ENCODE data around the gene KCP.

Gene KCP

DNA sequence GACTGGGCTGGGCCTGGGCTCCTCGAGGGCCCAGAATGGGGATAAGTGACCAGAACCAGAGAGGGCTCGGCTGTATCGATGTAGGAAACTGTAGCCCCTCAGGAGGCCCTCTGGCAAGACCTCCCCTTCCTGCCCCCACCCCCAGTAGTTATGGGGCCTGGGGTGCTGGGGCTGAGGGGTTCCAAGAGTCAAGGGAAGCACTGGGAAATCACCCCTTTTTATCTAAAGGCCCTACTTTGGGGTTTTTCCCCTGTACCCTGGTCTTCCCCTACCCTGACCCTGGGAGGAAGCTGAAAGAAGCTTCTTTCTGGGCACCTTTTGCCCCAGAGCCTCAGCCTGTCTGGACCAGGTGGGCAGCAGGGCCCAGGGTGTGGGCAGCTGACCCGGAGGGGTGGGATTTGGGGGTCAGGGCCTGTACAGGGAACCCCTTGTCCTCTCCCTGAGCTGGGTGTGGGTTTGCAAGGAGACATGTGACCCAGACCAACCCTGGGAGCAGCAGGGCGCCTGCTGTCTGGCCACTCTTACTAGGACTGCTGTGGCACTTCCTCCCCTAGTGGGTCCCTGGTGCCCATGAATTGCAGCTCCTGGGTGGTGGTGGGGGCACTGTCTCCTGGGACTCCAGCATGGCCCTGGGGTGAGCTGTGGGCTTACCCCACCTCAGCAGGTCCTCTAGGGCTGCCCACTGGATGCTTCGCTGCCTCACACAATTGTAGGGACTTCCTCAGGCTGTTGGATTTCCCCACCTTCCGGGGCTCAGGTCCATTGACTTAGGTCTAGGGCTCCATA lies 28.8 kb upstream of the KCP start:
- no peak for DNase-seq (ENCODE audit: low read depth, low spot score)

DNA sequence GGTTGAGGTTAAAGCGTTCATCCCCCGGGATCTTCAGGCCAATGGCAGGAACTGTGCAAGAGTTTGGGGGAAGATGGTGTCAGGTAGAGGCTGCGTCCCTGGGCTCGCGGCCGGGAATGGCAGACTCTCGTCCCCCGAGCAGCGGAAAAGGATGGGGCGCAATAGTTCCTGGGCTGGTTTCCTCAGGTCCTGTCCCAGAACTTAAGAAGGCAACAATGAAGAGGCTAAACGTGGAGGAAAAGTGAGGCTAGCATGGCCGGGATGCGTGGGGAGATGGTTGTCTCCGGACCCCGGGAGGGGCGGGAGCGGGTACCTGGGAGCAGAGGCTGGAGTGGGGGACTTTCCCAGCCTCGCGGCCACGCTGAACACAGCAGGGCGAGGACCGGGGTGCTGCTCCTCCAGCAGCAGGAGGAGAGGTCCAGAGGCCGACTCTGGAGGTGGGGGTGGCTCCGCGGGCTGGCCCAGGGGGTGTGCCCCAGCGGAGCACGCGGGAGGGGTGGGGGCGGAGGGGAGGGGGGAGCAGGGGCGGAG lies 28.1 kb upstream of the KCP start:
- no peak for DNase-seq (ENCODE audit: low read depth, low spot score)

DNA sequence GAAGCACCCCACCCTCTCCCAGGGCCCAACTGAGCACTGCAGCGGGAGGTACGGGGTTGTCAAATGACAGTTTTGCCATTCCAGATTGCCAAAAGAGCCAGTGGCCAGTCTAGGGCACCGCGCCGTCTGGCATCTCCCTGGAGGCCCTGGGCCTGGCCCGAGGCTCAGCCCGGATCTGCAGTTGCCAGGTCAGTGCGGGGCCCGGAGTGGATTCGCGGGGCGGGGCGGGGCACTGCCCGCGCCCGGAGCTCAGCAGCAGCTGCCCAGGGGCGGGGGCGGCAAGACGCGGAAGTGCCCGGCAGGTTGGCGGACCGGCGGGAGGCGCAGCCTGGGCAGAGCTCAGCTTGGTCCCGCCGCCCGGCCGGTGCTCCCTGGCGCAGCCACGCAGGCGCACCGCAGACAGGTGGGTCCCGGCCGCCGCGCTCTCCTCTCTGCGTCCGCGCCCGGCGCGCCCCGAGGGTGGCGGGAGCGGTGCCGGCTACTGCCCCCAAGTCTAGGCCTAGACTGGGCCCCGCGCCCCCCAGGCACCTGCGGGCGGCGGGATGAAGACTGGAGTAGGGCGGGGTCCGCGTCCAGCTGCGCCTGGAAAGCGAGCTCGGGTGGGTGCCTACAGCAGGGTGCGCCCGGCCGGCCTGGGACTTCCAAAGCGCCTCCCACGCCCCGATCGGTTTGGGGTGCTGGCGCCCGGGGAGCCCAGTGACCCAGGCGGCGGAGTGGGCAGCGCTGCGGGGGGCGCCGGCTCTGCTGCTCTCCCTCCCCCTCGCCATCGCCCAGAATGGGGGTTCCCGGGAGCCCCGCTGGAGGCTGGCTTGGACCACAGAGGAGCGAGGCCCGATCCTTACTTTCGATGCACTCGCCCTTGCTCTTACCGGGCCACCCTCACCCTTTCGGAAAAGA lies 27.4 kb upstream of the KCP start, which contains the start of gene IRF5:
TSS of gene IRF5 (plus strand) at position 281 of the 897 bp plus-strand sequence. CDS start 4,155 bp downstream, outside the sequence.
- DNase-seq (ENCODE audit: low read depth, low spot score) = no peak

DNA sequence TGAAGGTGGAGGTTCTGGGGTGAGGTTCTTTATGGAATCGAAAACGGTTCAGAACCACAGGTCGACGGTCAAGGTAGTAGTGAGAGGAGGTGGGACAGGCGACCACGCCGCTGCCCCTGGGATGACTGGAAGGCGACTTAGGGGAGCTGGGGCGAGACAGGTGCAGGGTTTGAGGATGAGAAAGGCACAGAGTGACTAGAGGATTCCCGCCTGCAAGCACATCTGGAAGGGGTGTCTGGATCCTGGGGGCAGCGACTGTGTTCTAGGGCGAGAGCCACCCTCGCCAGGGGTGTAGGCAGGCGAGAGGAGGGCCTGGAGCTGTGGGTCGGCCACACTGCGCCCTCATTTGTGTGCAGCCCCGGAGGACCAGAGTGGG lies 26.8 kb upstream of the KCP start:
- no peak for DNase-seq (ENCODE audit: low read depth, low spot score)

DNA sequence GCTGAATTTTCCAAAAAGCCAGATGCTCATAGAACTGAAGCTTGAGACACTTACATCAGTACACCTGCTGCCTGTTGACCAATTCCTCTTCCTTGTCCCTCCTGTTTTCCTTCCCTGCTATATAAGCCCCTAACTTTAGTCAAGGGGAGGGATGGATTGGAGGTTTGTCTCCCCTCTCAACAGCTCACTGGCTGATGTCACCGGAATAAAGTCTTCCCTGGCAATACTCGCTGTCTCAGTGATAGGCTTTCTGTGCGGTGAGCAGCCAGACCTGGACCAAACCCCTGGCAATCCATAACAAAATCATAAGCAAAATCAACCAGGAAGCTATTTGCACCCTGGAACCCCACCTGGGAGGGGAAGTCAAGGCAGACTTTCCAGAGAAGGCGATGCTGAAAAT lies 26.3 kb upstream of the KCP start:
- no peak for DNase-seq (ENCODE audit: low read depth, low spot score)

DNA sequence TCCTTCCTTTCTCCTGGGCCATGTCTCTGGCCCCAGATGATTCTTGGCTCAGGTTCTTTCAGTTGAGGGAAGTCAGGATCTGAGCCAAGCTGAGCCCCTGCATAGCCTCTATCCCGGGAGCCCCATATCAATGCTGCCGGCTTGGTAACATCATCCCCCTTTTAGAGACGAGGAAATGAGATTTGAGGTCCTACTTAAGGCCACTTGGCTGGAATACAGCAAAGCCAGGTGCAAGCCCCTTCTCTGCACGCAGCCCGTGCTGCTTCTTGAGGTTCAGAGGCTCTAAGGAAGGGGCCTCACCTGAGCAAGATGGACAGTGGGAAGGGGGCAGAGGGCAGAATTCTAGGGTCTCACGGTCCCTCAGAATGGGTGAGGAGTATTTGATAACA lies 24.8 kb upstream of the KCP start:
- DNase-seq (ENCODE audit: low read depth, low spot score) = no peak

DNA sequence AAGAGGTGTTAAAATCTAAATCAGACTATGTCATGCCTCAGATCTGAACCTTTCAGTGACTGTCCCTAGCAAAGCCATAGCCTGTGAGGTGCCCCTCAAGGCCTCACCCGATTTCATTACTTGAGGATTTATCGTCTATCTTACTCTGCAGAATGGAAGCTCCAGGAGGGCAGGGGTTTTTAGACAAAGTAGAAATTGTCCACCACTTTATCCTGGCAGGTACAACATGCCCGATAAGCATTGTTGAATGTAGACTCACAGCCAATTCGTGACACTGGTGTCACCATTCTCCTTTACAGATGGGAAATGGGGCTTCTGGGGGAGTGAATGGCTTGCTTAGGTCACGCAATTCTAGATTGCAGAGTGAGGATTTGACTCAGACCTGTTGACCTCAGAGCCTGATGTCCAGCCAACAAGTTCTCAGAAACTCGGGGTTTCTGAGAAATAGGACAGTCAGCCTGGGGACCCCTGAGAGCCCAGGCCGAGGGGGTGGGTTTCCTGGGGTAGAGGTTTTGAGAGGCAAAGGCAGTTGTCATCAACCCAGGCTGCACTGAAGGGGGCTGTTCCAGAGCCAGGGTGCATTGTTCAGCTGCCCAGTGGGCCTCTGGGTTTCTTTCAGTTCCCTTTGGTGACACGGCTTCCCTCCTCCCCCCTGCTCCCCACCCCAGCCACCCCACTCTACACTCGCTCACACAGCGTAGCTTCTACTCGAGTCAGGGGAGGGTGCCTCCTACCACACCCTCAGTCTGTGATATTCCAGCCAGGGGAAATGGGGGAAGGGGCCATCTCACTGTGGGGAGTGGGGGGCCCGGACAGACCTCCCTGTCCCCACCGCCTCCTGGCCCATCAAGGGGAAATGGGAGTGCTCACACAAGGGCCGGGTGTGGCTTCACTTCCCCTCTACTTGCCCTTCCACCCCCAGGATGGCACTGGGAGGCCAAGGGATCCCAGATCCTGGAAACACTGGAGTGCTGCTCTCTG lies 24.1 kb upstream of the KCP start:
- no peak for DNase-seq (ENCODE audit: low read depth, low spot score)

DNA sequence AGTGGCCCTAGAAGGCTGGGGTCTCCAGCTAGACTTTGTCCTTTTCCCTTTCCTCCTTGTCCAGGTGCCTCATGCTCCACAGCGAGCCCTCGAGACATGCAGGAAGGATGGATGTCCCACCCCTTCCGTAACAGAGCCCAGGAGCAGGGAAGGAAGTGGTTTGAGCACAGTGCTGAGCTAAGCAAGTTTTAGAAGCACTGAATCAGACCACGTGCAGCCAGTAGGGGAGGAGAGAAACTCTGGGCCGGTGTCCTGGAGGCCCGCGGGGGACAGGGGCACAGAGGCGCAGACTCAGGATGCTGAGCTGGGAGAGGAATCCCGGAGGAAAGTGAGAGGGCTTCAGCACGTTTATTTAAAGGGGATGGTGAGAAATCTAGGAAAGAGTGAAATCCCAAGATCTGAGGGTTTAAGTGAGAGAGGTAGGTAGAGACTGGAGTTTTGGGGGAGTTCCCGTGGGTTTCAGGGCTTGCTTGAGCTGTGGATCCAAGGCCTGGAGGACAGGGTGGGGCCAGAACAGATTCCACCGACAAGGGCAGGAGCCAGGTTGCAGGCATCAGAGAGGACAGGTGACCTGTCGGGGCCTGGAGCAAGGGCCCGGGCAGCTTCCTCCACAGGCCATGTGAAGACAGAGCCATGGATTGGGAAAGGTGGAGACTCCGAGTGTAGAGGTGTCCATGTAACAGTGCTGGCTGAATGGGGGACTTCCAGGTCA lies 22.8 kb upstream of the KCP start:
- no peak for DNase-seq (ENCODE audit: low read depth, low spot score)

DNA sequence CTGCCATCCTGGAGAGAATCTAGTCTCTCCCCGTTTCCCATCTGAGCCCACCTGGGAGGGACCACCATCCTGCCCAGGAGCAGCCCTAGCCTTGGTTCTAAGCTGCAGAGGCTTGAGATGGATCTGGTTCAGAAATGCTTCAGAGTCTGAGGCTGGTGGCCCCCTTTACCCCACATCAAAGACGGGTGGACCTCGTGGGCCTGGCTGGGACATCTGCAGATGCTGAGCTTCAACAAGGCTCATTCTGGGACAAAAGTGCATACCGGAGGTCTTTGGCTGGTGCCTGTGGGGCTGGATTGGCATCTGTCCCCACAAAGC lies 22.3 kb upstream of the KCP start:
- no peak for DNase-seq (ENCODE audit: low read depth, low spot score)

DNA sequence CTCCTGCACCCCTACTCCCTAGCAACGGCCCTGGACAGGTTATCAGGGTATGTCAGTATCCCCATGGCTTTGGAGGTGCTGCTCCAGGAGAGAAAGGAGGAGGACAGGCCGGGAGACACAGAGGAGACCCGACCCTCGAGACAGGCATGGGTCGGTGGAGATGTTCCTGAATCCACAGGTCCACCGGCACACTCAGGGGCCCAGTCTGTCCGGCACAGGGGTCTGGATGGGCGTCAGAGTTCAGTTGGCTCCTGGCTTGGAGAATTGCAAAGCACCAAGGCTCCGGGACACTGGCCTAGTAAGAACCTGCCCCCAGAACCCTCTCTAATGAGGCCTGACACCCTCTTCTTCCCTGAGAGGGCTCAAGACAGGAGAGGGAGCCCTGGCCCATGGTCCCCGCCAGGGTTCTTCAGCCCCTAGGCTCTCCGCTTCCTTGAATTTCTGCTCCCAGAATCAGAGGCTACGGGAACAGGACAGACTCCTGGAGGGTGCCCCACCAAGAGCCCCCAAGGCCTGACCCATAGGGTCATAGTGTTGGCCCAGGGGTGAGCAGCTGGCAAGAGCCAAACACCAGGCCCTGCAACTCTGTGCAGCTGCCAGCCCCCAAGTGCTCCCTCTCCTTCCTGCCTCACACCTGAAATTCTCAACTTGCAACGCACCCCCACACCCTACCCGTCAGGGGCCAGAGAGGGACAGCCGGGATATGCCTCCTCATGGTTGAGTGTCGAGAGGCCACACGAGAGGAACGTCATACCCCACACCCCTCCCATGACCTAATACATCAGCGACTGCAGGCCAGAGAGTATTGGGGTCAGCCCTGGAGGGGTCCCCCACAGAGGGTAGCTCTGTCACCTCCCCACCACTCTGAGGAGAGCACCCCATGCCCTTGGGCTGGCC lies 21.7 kb upstream of the KCP start:
- DNase-seq (ENCODE audit: low read depth, low spot score) = no peak

DNA sequence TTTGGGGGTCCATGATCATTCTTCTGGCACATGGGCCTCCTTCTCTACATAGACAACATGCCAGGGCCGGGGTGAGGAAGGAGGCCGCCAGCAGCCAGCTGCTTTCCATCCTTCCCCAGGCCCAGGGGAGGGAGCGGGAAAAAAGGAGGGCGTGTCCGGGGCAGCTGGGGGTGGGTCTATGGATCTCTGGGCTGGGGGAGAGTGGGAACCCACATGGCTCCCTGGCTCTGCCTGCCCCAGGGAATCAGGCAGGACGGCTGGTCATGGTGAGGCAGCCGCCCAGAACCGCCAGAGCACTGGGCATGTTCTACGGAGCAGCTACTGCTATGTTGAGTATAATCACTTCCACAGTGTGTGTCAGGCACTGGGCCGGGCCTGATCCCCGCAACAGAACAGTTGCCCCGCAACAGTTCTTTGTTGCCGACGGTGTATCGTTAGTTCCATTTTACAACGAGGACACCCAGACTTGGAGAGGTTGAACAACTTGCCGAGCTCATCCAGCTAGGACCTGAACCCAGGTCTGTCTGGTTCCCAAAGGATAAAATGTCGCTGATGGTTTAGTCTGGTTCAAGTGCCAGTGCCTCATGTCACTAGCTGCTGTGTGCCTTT lies 20.8 kb upstream of the KCP start:
- DNase-seq (ENCODE audit: low read depth, low spot score) = no peak

DNA sequence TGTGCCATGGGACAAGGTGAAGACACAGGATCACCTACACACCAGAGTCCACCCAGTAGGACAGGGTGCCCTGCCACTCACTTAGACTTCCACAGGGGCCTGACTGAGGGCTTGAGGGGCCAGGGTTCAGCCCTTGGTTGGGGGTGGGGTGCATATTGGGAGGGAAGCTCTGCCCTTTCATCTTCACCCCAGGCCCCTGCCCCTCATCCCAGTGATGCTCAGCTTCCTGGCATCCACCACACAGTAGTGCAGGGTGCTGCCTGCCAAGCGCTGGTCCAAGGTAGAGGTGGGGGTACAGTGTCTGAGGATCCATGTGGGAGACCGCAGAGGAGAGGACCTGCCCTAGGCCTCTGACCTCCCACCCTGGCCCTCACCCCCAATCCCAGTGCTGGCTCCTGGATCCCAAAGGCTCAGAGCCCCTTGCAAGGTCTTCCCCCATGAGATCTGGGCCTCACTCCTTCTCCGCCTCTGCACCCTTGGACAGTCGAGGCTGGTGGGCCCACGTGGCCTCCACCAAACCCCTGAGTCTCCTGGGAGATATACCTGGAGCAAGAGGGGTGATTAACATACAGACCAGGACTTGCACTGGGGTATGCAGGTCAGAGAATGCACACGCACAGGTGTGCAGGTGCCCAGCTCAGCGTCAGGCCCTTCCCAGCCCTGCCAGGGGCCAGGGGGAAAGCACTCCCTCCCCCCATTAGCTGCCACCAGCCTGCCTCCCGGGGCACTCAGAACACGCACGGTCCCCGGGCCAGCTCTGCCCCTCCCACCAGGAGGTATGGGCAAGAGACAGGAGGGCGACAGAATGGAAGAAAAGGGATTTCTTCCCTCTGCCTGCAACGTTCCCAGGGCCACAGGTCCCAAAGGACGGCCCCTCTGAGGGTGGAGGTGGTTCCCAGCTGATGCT lies 18.6 kb upstream of the KCP start:
- DNase-seq (ENCODE audit: low read depth, low spot score) = no peak

DNA sequence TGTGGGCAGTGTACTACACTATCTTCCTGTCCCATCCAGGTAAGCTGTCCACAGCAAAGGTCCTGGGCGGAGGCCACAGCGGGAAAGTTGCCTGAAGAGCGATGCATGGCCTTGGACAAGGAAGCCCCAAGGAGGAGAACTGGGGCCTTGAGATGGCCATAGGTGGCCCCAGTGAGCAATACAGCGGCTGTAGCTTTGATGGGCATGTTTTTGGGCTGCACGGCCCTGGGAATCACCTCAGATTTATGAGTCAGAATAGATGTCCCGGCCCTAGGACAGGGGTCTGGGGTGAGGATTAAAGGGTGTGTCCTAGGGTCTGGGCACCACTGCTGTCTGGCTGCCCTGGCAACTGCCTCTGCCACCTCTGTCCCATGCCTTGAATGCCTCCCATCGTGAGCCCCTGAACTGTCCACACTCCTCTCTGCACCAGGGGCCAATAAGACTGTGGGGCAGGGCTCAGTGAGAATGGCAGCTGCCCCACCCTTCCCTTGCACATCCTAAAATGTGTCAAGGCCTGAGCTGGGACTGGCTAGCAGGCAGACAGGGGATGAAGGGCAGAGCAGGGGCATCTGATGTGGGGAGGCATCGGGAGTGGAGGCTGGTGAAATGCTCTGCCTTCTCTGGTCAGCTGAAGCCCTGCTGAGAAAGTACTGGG lies 17.8 kb upstream of the KCP start:
- no peak for DNase-seq (ENCODE audit: low read depth, low spot score)

DNA sequence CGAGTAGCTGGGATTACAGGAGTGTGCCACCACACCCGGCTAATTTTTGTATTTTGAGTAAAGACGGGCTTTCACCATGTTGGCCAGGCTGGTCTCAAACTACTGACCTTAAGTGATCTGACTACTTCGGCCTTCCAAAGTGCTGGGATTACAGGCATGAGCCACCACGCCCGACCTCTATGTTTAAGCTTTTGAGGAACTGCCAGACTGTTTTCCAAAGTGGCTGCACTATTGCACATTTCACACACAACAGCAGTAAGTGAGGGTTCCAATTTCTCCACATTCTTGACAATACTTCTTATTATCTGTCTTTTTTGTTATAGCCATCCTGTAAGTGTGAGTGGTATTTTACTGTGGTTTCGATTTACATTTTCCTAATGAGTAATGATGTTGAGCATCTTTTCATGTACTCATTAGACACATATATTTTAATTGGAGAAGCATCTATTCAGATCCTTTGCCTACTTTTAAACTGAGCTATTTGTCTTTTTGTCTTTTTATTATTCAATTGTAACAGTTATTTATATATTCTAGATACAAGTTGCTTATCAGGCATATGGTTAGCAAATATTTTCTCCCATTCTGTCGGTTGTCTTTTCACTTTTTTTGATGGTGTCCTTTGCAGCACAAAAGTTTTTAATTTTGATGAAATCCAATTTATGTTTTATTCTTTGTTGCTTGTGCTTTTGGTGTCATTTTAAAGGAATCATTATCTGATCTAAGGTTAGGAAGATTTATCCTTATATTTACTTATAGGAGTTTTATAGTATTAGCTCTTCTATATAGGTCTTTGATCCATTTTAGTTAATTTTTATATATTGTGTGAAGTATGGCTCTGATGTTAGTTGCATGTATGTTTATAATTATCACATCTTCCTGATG lies 14.4 kb upstream of the KCP start:
- no peak for DNase-seq (ENCODE audit: low read depth, low spot score)

DNA sequence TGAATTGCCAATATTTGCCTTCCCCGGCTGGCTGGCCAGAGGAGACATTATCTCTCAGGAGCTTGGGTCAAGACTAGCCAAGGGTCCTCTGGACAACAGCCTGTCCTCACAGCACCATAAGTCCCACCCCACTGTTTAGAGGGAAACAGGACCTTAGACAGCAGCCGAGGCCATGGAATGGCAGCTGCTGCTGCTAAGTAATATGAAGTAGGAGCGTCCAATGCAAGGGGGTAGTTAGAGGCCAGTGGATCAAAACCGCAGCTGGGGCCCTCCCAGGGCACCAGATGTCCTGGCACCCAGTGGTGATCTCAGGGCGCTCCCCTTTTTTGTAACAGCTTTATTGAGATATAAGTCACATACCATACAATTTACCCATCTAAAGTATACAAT lies 12.9 kb upstream of the KCP start:
- no peak for DNase-seq (ENCODE audit: low read depth, low spot score)

DNA sequence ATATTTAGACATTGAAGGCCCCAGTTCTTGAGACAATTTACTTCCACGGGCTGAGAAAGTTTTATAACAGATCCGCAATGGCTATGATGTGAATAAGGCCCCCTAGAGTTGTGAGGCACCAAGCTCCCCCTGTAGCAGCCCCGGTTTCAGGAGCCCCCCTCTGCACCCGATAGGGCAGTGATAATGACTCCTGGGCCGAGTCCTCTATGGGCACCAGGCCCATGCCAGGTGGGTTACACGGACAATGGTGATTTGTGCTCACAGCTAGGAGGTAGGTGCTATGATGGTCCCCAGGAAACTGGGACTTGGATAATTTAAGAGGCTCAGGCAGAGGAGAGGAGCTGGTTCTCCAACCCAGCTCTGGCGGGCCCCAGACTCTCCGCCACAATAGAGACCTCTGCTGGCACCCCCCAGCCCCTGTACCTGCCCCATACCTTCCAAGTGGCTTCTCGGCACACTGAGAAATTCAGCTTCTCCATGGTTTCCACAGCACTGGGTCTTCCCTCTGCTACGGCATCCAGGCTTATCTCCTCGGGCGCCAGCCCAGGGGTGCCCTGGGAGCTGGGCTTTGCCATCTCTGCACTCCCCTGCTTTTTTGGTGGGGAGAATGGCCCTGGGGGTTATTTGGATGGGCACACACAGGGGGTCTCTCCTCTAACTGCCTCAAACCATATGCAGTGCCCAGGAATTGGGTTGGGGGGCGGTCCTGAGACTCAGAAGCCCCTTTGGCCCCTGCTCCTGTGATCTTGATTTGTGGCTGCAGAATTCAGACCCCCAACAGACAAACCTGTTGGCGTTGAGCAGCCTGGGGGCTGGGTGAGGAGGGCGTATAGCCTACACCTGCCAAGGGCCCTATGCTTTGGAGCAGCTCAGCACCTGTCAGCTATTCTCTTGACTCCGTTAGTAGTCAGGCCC lies 12.2 kb upstream of the KCP start:
- no peak for DNase-seq (ENCODE audit: low read depth, low spot score)
